ENCODE data around the gene ABCC1.
"Not testable (repeated sequence)": the region's sequence is repeated elsewhere in the genome, so short reads cannot be mapped to it uniquely, and the experiment has no call there.

Gene ABCC1

DNA sequence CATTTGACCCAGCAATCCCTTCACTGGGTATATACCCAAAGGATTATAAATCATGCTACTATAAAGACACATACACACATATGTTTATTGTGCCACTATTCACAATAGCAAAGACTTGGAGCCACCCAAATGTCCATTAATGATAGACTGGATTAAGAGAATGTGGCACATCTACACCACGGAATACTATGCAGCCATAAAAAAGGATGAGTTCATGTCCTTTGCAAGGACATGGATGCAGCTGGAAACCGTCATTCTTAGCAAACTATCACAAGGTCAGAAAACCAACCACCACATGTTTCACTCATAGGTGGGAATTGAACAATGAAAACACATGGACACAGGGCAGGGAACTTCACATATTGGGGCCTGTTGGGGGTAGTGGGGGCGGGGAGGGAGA is 31.1 kb upstream of the ABCC1 start:
- H3K4me3 ChIP-seq (ENCODE audit: low read depth, low read length); H3K4me1 ChIP-seq (ENCODE audit: control insufficient read depth, insufficient read depth, low read length); H3K27ac ChIP-seq (ENCODE audit: low read depth, low read length); H3K9me3 ChIP-seq (ENCODE audit: control insufficient read depth, insufficient read depth, low read length); H3K9ac ChIP-seq (ENCODE audit: low read depth, low read length); H3K36me3 ChIP-seq (ENCODE audit: control insufficient read depth, insufficient read depth, low read length); H3K27me3 ChIP-seq (ENCODE audit: control insufficient read depth, insufficient read depth, low read length): not testable (repeated sequence)

DNA sequence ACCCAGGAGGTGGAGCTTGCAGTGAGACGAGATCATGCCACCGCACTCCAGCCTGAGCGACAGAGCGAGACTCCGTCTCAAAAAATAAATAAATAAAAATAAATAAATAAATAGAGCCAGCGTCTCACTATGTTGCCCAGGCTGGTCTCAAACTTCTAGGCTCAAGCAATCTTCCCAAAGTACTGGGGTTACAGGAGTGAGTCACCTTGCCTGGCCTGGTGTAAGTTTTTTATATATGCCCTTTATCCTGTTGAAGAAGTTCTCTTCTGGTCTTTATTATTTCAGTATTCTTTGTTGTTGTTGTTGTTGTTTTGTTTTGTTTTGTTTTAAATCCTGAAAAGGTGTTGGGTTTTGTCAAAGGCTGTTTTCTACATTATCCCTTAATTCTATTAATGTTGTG is 30.1 kb upstream of the ABCC1 start:
- H3K27me3 ChIP-seq (ENCODE audit: control insufficient read depth, insufficient read depth, low read length): no peaks in the 10 kb centered on the region
- H3K4me3 ChIP-seq (ENCODE audit: low read depth, low read length): no peak overlapping the region
- H3K9ac ChIP-seq (ENCODE audit: low read depth, low read length): no peak overlapping the region
- no peaks in the 10 kb centered on the region for H3K36me3 ChIP-seq (ENCODE audit: control insufficient read depth, insufficient read depth, low read length)
- no peaks in the 10 kb centered on the region for H3K9me3 ChIP-seq (ENCODE audit: control insufficient read depth, insufficient read depth, low read length)
- H3K27ac ChIP-seq (ENCODE audit: low read depth, low read length): no peak overlapping the region
- no peaks in the 10 kb centered on the region for H3K4me1 ChIP-seq (ENCODE audit: control insufficient read depth, insufficient read depth, low read length)

DNA sequence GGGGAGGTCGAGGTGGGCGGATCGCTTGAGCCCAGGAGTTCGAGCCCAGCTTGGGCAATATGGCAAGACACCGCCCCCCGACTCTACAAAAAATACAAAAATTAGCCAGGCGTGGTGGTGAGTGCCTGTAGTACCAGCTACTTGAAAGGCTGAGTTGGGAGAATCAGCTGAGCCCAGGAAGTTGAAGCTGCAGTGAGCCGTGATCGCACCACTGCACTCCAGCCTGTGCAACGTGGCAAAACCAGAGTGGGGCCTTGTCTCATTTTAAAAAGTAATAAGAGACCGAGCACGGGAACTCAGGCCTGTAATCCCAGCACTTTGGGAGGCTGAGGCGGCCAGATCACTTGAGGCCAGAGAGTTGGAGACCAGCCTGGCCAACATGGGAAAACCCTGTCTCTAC is 24.4 kb upstream of the ABCC1 start:
- H3K9me3 ChIP-seq (ENCODE audit: control insufficient read depth, insufficient read depth, low read length): no peaks in the 10 kb centered on the region
- H3K36me3 ChIP-seq (ENCODE audit: control insufficient read depth, insufficient read depth, low read length): no peaks in the 10 kb centered on the region
- no peaks in the 10 kb centered on the region for H3K27me3 ChIP-seq (ENCODE audit: control insufficient read depth, insufficient read depth, low read length)
- no peak overlapping the region for H3K27ac ChIP-seq (ENCODE audit: low read depth, low read length)
- no peak overlapping the region for H3K9ac ChIP-seq (ENCODE audit: low read depth, low read length)
- H3K4me1 ChIP-seq (ENCODE audit: control insufficient read depth, insufficient read depth, low read length): peaks cover 4% of the 10 kb centered on the region; the same call in 1 of the 2 replicates
- H3K4me3 ChIP-seq (ENCODE audit: low read depth, low read length): no peak overlapping the region

DNA sequence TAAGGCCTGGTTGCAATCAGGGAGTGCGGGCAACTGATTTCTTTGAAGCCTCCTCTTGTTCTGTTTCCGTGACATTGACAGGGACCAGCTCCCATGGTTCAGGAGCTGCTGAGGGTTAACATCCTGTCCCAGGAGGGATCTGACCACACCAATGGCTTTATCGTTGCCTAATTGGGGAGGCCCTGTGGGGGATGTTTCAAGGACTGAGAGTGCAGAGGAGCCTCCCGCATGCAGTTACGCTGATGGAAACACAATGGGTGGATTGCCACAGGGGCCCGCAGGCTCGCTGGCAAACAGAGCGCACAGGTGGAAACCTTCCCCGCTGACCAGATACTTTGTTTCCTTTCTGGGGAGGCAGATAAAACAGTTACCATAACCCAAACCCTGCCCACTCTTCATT is 23.8 kb upstream of the ABCC1 start:
- peaks cover 4% of the 10 kb centered on the region; the same call in 1 of the 2 replicates for H3K4me1 ChIP-seq (ENCODE audit: control insufficient read depth, insufficient read depth, low read length)
- no peak overlapping the region for H3K27ac ChIP-seq (ENCODE audit: low read depth, low read length)
- H3K27me3 ChIP-seq (ENCODE audit: control insufficient read depth, insufficient read depth, low read length): no peaks in the 10 kb centered on the region
- H3K9ac ChIP-seq (ENCODE audit: low read depth, low read length): no peak overlapping the region
- H3K9me3 ChIP-seq (ENCODE audit: control insufficient read depth, insufficient read depth, low read length): no peaks in the 10 kb centered on the region
- no peak overlapping the region for H3K4me3 ChIP-seq (ENCODE audit: low read depth, low read length)
- no peaks in the 10 kb centered on the region for H3K36me3 ChIP-seq (ENCODE audit: control insufficient read depth, insufficient read depth, low read length)

DNA sequence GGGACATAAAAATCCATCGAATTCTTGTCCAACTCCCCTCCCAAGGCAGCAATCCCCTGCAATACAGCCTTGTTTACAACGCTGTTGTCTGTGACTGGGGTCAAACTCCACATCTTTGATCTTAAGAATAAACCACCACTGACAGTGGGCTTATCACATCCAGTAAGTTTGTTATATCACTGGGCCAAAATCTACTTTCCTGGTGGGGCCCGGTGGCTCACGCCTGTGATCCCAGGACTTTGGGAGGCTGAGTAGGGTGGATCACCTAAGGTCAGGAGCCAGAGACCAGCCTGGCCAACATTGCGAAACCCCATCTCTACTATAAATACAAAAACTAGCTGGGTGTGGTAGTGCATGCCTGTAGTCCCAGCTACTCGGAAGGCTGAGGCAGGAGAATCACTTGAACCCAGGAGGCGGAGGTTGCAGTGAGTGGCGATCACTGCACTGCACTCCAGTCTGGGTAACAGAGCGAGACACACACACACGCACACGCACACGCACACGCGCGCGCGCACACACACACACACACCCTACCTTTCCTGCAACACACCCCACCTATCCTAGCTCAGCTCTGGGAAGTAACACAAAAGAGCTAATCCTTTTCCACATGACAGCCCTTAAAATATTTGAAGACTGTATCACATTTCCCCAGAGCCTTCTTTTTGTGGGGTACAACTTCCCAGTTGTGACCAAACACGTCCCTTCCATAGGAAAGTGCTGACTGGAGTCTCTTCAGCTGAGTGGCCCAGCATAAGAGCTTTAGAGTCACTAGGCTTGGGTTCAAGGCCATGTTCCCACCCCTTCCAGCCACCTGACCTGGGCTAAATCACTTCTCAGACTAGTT is 20.9 kb upstream of the ABCC1 start:
- Histone ChIP-seq H3K4me1 (ENCODE audit: control insufficient read depth, insufficient read depth, low read length) (peaks cover 4% of the 10 kb centered on the region; the same call in 1 of the 2 replicates), H3K27me3 (ENCODE audit: control insufficient read depth, insufficient read depth, low read length) (no peaks in the 10 kb centered on the region), H3K9me3 (ENCODE audit: control insufficient read depth, insufficient read depth, low read length) (no peaks in the 10 kb centered on the region), H3K27ac (ENCODE audit: low read depth, low read length) (no peak overlapping the region), H3K9ac (ENCODE audit: low read depth, low read length) (no peak overlapping the region), H3K4me3 (ENCODE audit: low read depth, low read length) (no peak overlapping the region), H3K36me3 (ENCODE audit: control insufficient read depth, insufficient read depth, low read length) (no peaks in the 10 kb centered on the region)

DNA sequence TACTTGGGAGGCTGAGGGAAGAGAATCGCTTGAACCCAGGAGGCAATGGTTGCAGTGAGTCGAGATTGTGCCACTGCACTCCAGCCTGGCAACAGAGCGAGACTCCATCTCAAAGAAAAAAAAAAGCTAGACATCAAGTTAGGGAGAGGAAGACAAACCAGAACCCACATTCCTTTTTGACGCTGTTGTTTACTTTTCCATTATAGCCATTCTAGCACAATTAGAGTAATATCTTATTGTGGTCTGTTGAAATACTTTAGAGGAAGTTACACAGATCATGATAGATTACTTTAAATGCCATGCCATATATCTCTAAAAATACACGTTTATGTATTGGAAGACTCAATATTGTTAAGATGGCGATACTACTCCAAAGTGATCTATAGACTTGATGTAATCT is 16.5 kb upstream of the ABCC1 start:
- no peak overlapping the region for H3K9ac ChIP-seq (ENCODE audit: low read depth, low read length)
- H3K4me3 ChIP-seq (ENCODE audit: low read depth, low read length): no peak overlapping the region
- no peaks in the 10 kb centered on the region for H3K36me3 ChIP-seq (ENCODE audit: control insufficient read depth, insufficient read depth, low read length)
- H3K9me3 ChIP-seq (ENCODE audit: control insufficient read depth, insufficient read depth, low read length): no peaks in the 10 kb centered on the region
- H3K27ac ChIP-seq (ENCODE audit: low read depth, low read length): no peak overlapping the region
- H3K4me1 ChIP-seq (ENCODE audit: control insufficient read depth, insufficient read depth, low read length): no peaks in the 10 kb centered on the region
- no peaks in the 10 kb centered on the region for H3K27me3 ChIP-seq (ENCODE audit: control insufficient read depth, insufficient read depth, low read length)

DNA sequence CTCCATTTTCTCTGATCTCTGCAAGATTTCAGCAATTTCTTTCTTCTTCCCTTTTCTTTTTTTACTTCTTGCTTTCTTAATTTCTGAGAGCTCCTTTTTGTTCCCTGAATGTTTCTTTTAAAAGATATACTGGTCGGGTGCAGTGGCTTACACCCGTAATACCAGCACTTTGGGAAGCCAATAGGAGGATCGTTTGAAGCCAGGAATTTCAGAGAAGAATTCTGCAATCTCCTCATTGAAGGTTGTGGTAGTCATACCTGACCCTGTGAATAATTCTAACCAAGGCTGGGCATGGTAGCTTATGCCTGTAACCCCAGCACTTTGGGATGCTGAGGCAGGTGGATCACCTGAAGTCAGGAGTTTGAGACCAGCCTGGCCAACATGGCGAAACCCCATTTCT is 15.6 kb upstream of the ABCC1 start:
- H3K36me3 ChIP-seq (ENCODE audit: control insufficient read depth, insufficient read depth, low read length): no peaks in the 10 kb centered on the region
- no peaks in the 10 kb centered on the region for H3K27me3 ChIP-seq (ENCODE audit: control insufficient read depth, insufficient read depth, low read length)
- no peak overlapping the region for H3K27ac ChIP-seq (ENCODE audit: low read depth, low read length)
- no peak overlapping the region for H3K9ac ChIP-seq (ENCODE audit: low read depth, low read length)
- H3K9me3 ChIP-seq (ENCODE audit: control insufficient read depth, insufficient read depth, low read length): no peaks in the 10 kb centered on the region
- no peak overlapping the region for H3K4me3 ChIP-seq (ENCODE audit: low read depth, low read length)
- no peaks in the 10 kb centered on the region for H3K4me1 ChIP-seq (ENCODE audit: control insufficient read depth, insufficient read depth, low read length)

DNA sequence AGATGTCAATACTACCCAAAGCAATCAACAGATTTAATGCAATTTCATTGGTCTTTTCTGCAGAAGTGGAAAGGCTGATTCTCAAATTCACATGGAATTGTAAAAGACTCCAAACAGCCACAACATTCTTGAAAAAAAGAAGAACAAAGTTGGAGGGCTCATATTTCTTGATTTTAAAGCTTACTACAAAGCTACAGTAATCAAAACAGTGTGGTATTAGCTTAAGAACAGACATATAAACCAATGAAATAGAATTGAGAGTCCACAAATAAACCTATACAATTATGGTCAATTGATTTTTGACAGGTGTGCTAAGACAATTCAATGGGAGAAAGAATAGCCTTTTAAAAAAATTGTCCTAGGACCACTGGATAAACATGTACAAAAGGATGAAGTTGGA is 14.4 kb upstream of the ABCC1 start:
- Histone ChIP-seq H3K9ac (ENCODE audit: low read depth, low read length) (no peak overlapping the region), H3K27me3 (ENCODE audit: control insufficient read depth, insufficient read depth, low read length) (no peaks in the 10 kb centered on the region), H3K4me3 (ENCODE audit: low read depth, low read length) (no peak overlapping the region), H3K36me3 (ENCODE audit: control insufficient read depth, insufficient read depth, low read length) (no peaks in the 10 kb centered on the region), H3K27ac (ENCODE audit: low read depth, low read length) (no peak overlapping the region), H3K9me3 (ENCODE audit: control insufficient read depth, insufficient read depth, low read length) (no peaks in the 10 kb centered on the region), H3K4me1 (ENCODE audit: control insufficient read depth, insufficient read depth, low read length) (no peaks in the 10 kb centered on the region)

DNA sequence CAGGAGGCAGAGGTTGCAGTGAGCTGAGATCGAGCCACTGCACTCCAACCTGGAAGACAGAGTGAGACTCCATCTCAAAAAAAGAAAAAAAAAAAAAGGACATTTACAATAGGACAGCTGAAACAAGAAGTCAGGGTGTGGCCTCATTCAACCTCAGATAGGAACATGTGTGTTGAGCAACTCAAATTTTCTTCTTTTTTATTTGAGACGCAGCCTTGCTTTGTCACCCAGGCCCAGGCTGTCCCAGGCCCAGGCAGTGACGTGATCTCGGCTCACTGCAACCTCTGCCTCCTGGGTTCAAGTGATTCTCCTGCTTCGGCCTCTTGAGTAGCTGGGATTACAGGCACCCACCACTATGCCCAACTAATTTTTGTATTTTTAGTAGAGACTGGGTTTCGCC is 12.6 kb upstream of the ABCC1 start:
- not testable (repeated sequence) for H3K36me3 ChIP-seq (ENCODE audit: control insufficient read depth, insufficient read depth, low read length); H3K9ac ChIP-seq (ENCODE audit: low read depth, low read length); H3K4me1 ChIP-seq (ENCODE audit: control insufficient read depth, insufficient read depth, low read length); H3K27ac ChIP-seq (ENCODE audit: low read depth, low read length); H3K9me3 ChIP-seq (ENCODE audit: control insufficient read depth, insufficient read depth, low read length); H3K4me3 ChIP-seq (ENCODE audit: low read depth, low read length); H3K27me3 ChIP-seq (ENCODE audit: control insufficient read depth, insufficient read depth, low read length)

DNA sequence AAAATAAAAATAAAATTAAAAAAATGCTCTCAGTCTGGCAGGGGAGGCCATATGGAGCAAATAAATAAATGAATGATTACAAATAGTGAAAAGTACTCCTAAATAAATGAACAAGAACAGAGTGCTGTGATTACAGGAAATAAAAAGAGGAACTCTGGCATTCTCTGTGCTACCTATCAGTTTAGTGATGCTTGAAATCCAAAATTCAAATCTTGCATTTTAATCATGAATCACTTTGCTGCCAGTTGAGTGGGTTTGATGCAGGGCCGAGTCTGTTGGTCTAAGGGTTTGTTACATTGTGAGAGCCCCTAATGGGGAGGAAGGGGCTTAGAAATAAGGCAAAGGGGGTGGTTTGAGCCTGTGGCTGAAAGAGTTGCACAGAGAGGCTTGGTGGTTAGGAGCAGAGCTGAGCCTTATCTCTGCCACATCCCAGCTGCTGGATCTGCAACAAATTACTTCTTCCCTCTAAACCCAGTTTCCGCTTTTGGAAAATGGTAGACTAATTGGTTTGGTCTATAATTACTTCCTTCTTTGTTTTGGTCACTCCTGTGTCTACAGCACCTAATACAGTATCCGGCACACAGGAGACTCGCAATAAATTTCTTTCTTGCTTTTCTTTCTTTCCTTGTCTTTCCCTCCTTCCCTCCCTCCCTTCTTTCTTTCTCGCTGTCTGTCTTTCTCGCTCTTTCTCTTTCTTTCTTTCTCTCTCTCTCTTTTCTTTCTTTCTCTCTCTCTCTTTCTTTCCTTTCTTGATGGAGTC is 6.3 kb upstream of the ABCC1 start:
- Histone ChIP-seq H3K4me3 (ENCODE audit: low read depth, low read length) (no peak overlapping the region), H3K27ac (ENCODE audit: low read depth, low read length) (no peak overlapping the region), H3K9me3 (ENCODE audit: control insufficient read depth, insufficient read depth, low read length) (no peaks in the 10 kb centered on the region), H3K4me1 (ENCODE audit: control insufficient read depth, insufficient read depth, low read length) (no peaks in the 10 kb centered on the region), H3K27me3 (ENCODE audit: control insufficient read depth, insufficient read depth, low read length) (no peaks in the 10 kb centered on the region), H3K36me3 (ENCODE audit: control insufficient read depth, insufficient read depth, low read length) (no peaks in the 10 kb centered on the region), H3K9ac (ENCODE audit: low read depth, low read length) (no peak overlapping the region)

DNA sequence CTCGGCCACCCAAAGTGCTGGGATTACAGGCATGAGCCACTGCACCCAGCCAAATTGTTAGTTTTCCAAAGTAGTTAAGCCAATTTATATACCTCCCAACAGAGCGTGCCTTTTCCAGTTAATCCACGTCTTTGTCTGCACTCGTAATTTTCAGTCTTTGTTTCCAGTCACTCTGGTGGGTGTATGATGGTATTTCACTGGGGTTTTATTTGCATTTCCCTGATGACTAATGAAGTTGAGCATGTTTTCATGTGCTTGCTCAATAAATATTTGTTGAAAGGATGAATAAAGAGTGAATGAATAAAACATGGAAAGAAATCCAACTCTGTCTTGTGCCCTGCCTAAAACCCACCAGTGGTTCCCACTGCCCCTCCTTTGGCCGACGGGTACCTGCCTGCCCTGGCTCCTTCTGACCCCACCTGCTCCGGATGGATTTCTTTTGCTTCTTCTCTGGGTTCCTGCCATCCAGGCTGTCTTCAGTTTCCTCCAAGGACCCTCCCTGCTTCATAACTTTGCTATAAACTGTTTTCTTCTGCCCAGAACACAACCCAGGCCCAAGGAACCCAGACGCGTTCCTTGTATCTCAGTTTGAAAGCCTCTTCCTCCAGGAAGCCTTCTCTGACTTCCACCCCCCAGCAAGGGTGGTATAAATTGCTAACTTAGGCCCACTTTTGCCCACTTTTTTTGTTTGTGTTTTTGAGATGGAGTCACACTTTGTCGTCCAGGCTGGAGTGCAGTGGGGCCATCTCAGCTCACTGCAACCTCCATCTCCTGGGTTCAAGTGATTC is 3.0 kb upstream of the ABCC1 start:
- H3K36me3 ChIP-seq (ENCODE audit: control insufficient read depth, insufficient read depth, low read length): no peaks in the 10 kb centered on the region
- H3K9me3 ChIP-seq (ENCODE audit: control insufficient read depth, insufficient read depth, low read length): no peaks in the 10 kb centered on the region
- no peak overlapping the region for H3K27ac ChIP-seq (ENCODE audit: low read depth, low read length)
- peaks cover 2% of the 10 kb centered on the region; the same call in 1 of the 2 replicates for H3K4me1 ChIP-seq (ENCODE audit: control insufficient read depth, insufficient read depth, low read length)
- H3K4me3 ChIP-seq (ENCODE audit: low read depth, low read length): no peak overlapping the region
- no peak overlapping the region for H3K9ac ChIP-seq (ENCODE audit: low read depth, low read length)
- H3K27me3 ChIP-seq (ENCODE audit: control insufficient read depth, insufficient read depth, low read length): no peaks in the 10 kb centered on the region

Data from HUES48 (cell line).